HG02885 (cell line): ENCODE measurements around the gene NLRP14.

Experiments
- ATAC-seq: cut with Tn5 transposase; IDR thresholded peaks from one replicate; pipeline ENCODE4 v1.9.1; 2021; ENCODE audit warnings: mild to moderate bottlenecking; ENCODE audit not compliant: unreplicated experiment, poor library complexity

Gene NLRP14, protein sequence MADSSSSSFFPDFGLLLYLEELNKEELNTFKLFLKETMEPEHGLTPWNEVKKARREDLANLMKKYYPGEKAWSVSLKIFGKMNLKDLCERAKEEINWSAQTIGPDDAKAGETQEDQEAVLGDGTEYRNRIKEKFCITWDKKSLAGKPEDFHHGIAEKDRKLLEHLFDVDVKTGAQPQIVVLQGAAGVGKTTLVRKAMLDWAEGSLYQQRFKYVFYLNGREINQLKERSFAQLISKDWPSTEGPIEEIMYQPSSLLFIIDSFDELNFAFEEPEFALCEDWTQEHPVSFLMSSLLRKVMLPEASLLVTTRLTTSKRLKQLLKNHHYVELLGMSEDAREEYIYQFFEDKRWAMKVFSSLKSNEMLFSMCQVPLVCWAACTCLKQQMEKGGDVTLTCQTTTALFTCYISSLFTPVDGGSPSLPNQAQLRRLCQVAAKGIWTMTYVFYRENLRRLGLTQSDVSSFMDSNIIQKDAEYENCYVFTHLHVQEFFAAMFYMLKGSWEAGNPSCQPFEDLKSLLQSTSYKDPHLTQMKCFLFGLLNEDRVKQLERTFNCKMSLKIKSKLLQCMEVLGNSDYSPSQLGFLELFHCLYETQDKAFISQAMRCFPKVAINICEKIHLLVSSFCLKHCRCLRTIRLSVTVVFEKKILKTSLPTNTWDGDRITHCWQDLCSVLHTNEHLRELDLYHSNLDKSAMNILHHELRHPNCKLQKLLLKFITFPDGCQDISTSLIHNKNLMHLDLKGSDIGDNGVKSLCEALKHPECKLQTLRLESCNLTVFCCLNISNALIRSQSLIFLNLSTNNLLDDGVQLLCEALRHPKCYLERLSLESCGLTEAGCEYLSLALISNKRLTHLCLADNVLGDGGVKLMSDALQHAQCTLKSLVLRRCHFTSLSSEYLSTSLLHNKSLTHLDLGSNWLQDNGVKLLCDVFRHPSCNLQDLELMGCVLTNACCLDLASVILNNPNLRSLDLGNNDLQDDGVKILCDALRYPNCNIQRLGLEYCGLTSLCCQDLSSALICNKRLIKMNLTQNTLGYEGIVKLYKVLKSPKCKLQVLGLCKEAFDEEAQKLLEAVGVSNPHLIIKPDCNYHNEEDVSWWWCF

DNA sequence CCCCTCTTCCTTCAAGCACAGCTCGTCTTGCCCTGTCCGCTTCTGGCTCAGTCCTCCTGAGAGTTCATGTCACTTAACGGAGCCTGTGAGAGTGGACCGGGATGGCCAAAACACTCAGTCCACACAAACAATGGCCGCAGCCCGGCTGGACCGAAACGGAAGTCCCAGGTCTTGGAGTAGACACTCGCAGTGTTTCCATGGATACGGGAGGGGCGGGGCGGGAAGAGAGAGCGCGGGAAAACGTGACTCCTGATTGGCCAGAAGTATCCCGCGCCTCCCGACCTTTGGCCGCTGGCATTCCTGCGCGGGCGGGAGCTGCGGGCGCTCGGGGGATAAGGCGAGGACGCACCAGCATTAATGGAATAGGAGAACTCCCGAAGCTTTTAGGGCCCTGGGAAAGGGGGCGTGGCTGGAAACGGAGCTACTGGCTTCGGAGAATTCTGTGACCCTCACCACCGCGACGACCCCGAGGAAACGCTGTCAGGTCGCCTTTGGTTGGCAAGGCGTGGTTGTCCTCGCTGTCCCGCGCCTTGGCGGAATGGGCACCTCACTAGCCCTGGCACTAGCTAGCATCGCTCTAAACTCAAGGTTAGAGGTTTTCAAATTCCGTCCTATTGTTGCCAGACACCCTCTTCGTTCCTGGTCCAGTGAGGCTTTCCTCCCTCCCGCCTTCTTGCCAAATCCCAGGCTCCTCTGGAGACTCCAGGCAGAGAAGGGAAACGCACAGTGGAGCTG is at the start of gene NLRP14, which contains the start of gene ZNF214:
Gene NLRP14, plus strand, starts transcription at position 297 of the 735 bp plus-strand sequence. CDS start 18,108 bp downstream, outside the sequence.
Gene ZNF214, minus strand, starts transcription at position 164 of the 735 bp plus-strand sequence. CDS start 17,511 bp downstream, outside the sequence.
- peak; percentile 50 for ATAC-seq

DNA sequence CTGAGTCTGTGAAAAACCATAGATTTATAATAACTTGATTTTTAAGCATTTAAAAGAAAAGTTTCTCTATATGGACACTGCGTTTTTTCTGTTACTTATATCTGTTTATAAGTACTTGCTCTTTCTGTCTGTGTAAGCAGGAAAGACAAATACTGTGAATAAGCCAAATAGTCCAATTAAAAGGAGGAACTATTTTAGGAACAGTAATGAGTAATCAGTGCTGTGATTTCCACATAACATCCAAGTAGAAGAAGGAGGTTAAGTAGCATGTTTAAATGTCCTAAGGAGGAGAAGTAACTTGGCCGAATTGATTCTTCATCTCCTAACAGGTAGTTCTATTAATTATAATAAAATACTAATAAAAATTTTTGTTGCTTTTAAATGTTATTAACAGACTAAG is 40.9 kb upstream of the NLRP14 start:
- no peak for ATAC-seq

DNA sequence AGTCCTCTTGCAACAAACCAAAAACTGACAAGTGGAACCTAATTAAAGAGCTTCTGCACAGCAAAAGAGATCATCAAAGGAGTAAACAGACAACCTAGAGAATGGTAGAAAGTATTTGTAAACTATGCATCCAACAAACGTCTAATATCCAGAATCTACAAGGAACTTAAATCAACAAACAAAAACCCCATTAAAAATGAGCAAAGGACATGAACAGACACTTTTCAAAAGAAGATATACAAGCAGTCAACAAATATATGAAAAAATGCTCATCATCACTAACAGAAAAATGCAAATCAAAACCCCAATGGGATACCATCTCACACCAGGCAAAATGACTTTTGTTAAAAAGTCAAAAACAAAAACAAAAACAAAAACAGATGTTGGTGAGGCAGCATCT is 33.8 kb upstream of the NLRP14 start:
- ATAC-seq = no peak

DNA sequence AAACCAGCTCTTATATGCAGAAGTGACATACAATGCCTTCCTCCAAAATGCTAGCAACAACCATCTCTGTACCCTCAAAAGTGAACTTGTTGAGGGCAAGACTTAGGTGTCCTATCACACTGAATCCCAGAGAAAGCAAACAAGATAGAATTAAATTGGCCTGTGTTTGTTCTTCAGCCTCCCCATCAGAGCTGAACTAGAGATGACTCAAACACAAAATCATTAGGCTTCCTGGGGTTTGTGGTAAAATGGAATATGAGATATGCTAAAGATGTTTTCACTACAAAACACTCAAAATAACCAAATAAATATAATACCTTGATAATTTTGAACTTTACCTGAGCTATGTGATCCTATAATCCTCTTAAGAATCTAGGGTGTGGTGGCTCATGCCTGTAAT is 31.8 kb upstream of the NLRP14 start:
- no peak for ATAC-seq

DNA sequence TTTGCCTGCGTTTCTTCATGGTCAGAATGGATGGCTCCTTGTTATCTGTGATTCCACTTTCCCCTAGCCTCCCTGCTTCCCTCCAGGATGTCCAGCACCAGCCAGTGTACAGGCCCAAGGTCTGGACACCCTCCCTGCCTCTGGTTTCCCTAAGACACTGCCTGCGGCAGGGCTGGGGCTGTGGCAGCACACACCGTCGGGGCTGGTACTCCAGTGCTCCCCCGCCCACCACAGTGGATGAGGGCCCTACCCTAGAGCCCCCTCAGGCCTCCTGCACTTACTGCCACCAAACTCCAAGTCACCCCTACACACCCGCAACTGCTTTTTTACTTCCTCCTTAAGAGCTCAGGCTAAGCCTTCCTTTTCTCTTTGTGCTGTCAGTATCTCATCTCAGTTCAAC is 29.1 kb upstream of the NLRP14 start:
- ATAC-seq = no peak

DNA sequence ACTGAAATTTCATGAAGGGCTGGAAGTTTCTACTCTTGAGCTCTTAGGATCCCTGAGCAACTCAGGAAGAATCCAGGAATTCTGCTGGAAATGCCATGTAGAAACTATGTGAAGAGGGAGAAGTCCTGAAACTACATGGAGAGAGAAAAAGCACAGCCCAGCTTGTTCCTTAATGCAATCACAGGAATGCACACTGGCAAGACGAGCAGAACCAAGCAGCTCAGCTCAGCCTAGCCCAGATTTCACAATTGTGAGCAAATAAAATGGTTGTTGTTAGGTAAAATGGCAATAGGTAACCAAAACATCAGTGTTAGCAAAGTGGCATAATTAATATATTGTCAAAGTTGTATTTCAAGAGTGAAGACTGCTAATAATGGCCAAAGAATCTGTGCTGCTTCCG is 28.3 kb upstream of the NLRP14 start:
- ATAC-seq = no peak

DNA sequence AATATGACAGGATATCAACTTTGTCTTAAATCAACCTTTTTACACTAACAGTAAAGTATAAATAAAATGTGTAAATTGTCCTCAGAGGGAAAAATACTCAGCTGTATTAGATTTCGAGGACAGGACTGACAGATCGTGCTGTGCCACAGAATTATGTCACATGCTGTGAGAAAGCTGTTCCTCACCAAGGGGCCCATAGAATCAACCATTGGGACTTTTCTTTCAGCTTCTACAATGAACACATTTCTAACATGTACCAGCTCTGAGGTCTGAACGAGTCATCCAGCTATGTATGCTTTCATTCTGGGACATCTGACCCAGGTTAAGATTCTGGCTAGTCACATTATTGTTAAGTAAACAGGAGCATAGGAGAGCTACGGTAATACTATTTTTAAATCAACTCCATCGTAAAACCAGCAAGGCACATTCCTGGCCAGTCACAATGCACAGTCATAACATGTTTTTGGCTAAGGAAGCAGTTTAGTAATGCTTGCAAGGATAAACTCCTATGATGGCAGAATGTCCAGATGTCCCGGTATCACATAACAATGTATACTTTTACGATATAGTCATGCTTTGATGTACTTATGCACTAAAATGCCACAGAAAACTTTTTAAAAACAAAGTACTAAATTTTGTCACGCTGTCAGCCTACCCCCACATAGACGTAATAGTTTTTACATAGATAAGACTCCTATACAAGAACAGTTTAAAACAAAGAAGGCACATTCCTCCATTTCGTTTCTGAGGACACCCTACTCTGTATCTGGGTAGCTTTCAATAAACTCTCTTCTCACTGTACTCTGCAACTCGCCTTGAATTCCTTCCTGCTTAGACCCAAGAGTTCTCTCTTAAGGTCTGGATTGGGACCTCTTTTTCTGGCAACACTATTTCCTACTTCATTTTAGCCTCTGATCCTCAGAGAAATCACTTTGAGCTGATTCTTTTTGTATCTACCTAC is 27.5 kb upstream of the NLRP14 start:
- no peak for ATAC-seq

DNA sequence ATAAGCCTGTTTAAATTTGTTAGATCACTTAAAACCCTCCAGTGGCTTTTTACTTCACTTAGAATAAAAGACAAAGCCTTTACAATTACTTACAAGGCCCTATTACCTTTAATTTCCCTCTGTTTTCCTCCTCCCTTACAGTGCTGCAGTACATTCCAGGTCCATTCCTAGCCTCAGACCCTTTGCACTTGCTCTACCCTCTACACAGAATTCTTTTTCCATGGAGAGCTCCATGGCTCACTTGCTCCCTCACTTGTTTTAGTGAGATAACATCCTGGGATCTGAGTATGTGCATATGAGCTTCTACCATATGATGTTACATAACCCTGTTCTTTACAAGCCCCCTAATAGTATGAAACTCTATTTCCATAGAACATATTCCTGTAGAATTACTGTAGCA is 24.6 kb upstream of the NLRP14 start:
- no peak for ATAC-seq

DNA sequence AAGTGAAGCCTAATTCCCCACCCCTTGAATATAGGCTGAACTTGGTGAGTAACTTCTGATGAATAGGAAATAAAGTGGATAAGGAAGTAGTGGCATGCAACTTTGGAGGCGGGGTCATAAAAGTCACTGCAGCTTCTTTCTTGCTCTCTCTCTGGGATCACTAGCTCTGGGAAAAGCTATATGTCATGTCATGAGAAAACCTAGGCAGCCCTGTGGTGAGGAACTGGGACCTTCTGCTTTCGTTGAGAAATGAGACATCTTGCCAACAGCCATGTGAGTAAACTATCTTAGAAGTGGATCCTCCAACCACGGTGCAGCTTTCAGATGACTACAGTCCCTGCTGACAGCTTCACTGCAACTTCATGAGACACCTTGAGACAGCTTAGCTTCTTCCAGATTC is 15.8 kb upstream of the NLRP14 start:
- ATAC-seq = peak; percentile 89

DNA sequence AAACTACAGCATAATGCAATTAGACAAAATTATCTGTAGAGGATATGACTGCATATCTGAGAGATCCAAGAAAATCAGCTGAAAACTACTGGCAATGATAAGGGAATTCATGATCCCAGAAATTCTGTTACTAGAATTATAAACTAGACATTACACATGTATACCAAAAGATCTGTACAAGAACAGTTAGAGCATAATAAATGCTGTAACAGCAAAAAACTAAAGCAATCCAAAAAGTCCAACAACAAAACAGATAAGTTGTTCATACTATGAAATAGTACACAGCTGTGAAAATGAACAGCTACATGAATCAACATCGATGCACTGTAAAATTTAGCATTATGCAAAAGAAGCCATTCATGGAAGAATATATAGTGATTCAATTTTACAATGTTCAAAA is 6.2 kb upstream of the NLRP14 start:
- ATAC-seq = no peak

DNA sequence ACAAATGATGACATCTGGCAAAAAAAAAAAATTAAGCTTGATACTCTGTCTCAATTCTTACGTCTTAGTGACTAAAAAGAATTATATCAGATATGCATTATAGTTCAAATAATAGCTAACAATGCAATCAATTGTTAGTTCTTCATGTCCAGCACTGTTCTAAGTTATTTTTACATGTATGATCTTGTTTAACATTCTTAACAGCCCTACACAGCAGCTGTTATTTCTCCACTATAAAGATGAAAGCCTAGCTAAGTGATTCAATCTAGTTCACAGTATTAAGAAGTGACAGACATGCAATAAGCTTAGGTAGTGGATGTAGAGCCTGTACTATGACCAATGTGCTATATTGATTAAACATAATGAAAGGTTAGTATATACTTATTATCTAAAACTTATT is 4.3 kb upstream of the NLRP14 start:
- no peak for ATAC-seq

DNA sequence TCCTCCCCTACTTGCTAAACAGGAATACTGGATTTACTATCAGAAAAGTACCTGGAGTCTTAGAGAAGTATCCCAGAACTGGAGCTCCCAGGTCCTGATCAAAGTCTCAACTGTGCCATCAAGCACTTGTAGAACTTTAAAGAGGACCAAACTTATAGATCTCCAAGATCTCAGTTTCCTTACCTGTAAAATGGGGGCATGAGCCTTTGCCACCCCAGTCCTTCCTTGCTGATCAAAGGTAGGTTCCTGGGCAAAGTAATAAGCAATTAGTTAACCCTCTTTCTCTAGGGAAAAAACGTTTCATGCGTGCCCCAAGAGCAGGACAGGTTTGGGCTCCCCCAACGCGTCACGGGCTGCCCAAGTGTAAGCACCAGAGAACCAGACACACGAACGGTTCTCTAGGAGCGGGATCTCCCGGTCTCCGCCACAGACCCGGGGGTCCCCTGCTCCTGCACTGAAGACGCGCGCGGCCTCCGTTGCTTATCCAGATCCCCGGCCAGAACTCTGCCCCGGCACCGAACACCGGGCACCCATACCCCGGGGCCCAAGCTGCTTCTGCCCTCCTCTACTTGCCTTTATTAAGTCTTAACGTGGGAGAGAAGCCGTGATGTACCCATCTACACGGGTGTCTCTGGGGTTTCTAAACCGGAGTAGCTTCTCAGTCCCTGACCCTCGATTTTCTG is 638 bp upstream of the NLRP14 start:
- peak; percentile 40 for ATAC-seq

DNA sequence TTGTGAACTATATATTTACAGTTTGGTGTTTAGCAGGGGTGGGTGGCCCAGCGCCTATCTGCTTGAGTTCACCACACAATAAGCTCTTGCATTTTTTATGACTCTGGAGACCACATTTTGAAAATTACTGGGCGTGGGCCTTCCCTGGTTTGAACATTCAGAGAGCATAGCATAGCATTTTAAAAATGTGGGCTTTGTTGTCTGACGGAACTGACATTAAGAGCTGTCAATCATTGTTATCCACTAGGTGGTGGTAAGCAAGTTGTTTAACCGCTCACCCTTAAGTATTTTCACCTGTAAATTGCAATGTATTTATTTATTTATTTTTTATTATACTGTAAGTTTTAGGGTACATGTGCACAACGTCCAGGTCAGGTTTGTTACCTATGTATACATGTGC is 1.0 kb downstream of the NLRP14 start:
- ATAC-seq = no peak

DNA sequence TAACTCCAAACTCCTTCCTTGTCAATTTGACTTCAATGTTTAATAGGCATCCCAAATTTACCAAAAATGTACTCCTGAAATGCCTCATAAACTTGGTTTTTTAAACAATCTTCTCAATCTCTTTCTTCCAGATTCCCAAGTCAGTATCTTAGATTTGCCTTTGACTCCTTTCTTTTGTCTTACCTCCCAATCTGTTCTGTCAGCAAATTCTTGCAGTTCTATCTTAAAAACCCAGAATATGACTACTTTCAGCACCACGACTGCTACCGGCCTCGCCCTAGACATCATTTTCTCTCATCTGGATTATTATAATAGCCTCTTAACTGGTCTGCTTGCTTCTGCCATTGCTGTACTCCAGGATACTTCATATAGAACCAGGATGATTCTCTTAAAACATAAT is 7.9 kb downstream of the NLRP14 start:
- no peak for ATAC-seq

DNA sequence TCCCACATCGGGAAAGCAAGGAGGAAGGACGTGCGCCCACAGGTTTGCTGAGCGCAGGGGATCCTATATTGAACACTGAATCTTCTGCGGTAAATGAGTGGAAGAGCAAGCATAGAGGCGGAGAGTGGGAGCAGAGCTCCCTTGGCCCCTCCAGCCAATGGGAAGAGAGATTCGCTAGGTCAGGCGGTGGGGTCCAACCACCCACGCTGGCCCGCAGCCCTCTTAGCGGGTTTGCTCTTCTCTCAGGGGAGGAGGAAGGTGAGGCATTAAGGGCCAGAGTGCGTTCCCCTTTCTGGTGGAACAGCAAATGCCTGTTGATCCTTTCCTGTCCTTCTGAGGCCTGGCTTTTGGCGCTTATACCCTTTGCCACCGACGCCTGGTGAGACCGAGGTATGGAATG is 10.6 kb downstream of the NLRP14 start:
- ATAC-seq = no peak

DNA sequence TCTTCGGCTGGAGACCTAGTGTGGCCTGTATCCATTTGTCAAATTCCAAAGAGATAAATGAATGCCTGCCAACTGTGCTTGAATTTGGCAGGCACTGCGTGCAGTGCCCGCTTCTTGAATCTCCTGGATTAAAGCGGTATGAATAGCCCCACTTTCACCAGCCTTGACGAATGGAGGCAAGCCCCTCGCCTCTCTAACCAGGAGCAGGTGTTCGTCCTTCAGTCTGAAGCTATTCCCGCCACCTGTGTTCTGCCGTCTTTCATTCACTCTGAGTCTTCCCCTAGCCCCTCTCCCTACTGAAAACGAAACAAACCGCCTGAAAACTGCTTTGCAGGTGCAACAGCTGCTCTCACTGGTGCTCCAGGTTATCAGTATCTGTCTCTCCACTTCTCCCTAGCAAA is 11.2 kb downstream of the NLRP14 start:
- no peak for ATAC-seq

DNA sequence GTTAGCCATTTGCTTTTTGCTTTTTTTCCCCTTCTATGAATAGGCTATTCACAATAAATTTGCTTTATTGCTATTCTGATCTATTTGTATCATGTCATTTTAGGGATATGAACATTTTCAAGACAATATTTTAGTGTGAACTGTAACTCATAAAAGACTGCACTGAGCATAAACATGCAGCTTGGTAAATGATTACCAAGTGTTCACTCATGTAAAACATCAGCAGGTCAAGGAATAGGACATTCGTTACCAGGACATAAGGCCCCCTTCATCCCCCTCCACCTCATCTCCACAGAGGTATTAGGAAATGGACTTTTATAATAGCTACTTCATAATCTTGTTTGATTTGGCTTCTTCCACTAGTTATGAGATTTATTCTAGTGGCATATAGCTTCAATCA is 12.4 kb downstream of the NLRP14 start:
- no peak for ATAC-seq

DNA sequence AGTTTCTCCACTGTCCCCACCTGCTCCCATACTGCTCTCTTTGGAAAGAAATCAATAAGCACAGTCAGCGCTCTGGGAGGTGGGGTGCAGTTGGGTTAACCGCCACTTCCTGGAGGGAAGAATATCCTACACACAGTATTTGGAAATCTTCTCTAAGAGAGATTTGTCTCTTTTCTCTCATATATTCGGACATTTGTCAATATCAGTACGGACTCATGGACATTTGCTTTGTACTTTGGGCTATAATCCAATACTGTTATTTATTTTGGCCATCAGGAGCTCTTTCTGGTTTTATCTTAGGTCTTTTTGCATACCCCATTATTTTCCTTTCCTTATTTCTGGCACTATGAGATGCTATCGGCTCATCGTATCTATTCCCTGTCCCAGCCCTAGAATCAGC is 13.7 kb downstream of the NLRP14 start:
- no peak for ATAC-seq
